Measurements from ENCODE around the gene MACROD2. TPM values are rescaled to one million over a fixed set of nuclear protein-coding genes. Genes with fewer than 3 reads are reported as not detected.

Gene MACROD2
- polyA plus RNA-seq, 1 experiment = 0.47 TPM

- no peaks in the 10 kb centered on the region for H3K27me3 ChIP-seq (ENCODE audit: control insufficient read depth, insufficient read depth, low read length)
- H3K36me3 ChIP-seq (ENCODE audit: control insufficient read depth, insufficient read depth, low read length) = no peaks in the 10 kb centered on the region
- POLR2A ChIA-PET = no interaction called here
- H3K4me3 ChIP-seq (ENCODE audit: low read depth, low read length) = no peak overlapping the region
- TF ChIP-seq CTCF (IDR thresholded peaks at IDR 0.05; ENCODE audit: insufficient read depth, low read depth, low read length) = no peak
- CTCF ChIA-PET = interaction anchor here (1.2 kb wide), 1 partner anchor 9 kb away, joined by 3 read pairs; no protein-coding TSS in a partner anchor
- DNase-seq (ENCODE audit: low read depth) = no peak
Measured at GRCh38 chr20:14470231-14470899, 475.0 kb downstream of the MACROD2 start.

- no peak for DNase-seq (ENCODE audit: low read depth)
- ChIA-PET POLR2A (no interaction called here), CTCF (no interaction called here)
- H3K27me3 ChIP-seq (ENCODE audit: control insufficient read depth, insufficient read depth, low read length) = no peaks in the 10 kb centered on the region
- no peaks in the 10 kb centered on the region for H3K36me3 ChIP-seq (ENCODE audit: control insufficient read depth, insufficient read depth, low read length)
- TF ChIP-seq CTCF (IDR thresholded peaks at IDR 0.05; ENCODE audit: insufficient read depth, low read depth, low read length) = no peak
- no peak overlapping the region for H3K4me3 ChIP-seq (ENCODE audit: low read depth, low read length)
Measured at GRCh38 chr20:14470977-14471661, 475.8 kb downstream of the MACROD2 start.

GRCh38 chr20:14477125-14477524 is 481.8 kb downstream of the MACROD2 start:
- TF ChIP-seq CTCF (IDR thresholded peaks at IDR 0.05; ENCODE audit: insufficient read depth, low read depth, low read length) = no peak
- no peak for DNase-seq (ENCODE audit: low read depth)
- H3K36me3 ChIP-seq (ENCODE audit: control insufficient read depth, insufficient read depth, low read length) = no peaks in the 10 kb centered on the region
- no peak overlapping the region for H3K4me3 ChIP-seq (ENCODE audit: low read depth, low read length)
- CTCF ChIA-PET = no interaction called here
- no peaks in the 10 kb centered on the region for H3K27me3 ChIP-seq (ENCODE audit: control insufficient read depth, insufficient read depth, low read length)
- POLR2A ChIA-PET = no interaction called here

GRCh38 chr20:14478126-14478525 is 482.8 kb downstream of the MACROD2 start:
- CTCF ChIA-PET = interaction anchor here (0.6 kb wide), 1 partner anchor 604 kb away, joined by 3 read pairs; no protein-coding TSS in a partner anchor

More at GRCh38 chr20:14478126-14478525, 482.8 kb downstream of the MACROD2 start:
- no peaks in the 10 kb centered on the region for H3K27me3 ChIP-seq (ENCODE audit: control insufficient read depth, insufficient read depth, low read length)
- no peaks in the 10 kb centered on the region for H3K36me3 ChIP-seq (ENCODE audit: control insufficient read depth, insufficient read depth, low read length)
- H3K4me3 ChIP-seq (ENCODE audit: low read depth, low read length) = no peak overlapping the region
- POLR2A ChIA-PET = no interaction called here
- DNase-seq (ENCODE audit: low read depth) = no peak
- no peak for TF ChIP-seq CTCF (IDR thresholded peaks at IDR 0.05; ENCODE audit: insufficient read depth, low read depth, low read length)

Measured in BJ (cell line).